ENCODE results near the gene IL1B. TPM values are rescaled to one million over a fixed set of nuclear protein-coding genes. Genes with fewer than 3 reads are reported as not detected.
"Not testable (repeated sequence)": the region's sequence is repeated elsewhere in the genome, so short reads cannot be mapped to it uniquely, and the experiment has no call there.

IL1B gene
- total and polyA plus RNA-seq, 5 experiments from 2014 or later, result not detected

DNA sequence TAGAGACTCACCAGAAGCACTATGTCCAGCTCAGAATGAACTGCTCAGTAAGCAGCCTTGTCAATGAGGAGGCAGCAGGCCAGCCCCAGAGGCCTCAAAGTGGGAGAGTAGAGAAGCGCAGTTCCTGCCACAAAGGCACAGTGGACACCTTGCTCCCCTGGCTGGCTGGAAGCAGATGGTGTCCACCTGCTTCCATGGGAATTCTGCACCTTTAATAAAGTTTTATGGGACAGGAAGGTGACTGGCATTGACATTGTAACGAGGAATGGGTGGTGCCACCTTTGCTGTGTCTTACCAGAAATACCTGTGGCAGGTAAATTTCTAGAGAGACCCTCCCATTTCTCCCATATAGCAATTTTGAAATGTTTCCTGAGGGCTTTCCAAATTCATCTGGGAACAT is 6.7 kb upstream of the IL1B start:
- Mint-ChIP-seq H3K4me1 (peaks cover 0 to 28% (median 0%) of the 10 kb centered on the region in 4 donors), H3K27ac (no peak overlapping the region), H3K4me3 (no peak overlapping the region), H3K9me3 (no peaks in the 10 kb centered on the region), H3K27me3 (peaks cover 10 to 53% (median 34%) of the 10 kb centered on the region in 5 donors), H3K36me3 (no peaks in the 10 kb centered on the region)
- POLR2A ChIA-PET, result no interaction called here
- ATAC-seq, result no peak
- DNase-seq, result no peak

DNA sequence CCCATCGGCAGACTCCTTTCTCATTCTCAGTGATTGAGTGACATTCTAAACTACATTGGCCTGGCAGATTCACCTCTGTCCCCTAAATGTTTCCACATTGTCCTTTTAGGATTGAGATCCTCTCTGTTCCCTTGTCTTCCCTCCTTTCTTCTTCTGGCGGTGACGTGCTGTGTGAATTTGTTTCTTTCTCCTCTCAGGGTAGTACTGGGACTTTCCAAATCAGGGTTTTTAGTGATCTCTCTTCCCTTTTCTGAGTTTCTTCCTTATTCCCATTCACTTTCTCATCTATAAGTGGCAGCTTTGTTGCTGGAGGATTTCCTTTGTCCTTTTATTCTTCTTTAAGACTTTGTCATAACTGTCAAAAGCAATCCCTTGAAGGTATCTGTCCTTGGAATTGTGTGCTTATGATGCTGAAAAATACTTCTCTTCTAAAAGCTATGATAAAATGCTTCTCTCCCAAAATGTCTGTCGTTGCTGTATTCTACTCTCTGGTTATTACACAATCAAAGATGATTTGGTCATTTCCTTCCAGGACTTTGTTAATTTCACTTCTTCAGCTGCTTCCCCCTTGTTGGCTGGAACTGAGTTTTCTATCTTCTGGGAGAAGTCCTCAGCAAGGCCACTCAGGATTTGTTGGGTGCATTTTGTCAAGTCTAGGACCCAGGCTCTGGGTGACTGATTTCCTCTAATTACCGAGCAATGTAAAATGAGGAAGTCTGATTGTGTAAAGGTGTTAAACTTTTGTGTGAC is 4.9 kb upstream of the IL1B start:
- H3K4me1 Mint-ChIP-seq, result peaks cover 0 to 29% (median 0%) of the 10 kb centered on the region in 4 donors

DNA sequence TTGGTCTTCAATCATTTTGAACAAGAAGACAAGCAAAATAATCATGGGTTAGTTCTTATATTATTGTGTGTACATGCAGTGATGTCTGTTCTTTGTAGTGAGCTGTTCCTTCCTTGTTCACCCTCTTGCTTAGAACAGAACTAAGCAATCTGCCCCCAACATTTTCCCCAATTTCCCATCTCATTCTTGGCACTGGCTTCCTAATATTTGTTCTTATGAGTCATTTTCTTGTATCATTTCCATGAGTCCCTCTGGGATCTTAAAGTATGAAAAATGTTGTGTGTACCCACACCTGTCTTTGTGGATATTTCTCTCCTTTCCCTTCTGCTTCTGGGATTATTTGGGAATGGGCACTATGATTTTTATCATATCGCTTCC is 3.5 kb upstream of the IL1B start:
- no peaks in the 10 kb centered on the region for H3K36me3 Mint-ChIP-seq
- no peaks in the 10 kb centered on the region for H3K9me3 Mint-ChIP-seq
- DNase-seq (no peak), ATAC-seq (no peak)
- H3K4me1 Mint-ChIP-seq, result peaks cover 0 to 33% (median 1%) of the 10 kb centered on the region in 4 donors
- peaks cover 10 to 45% (median 24%) of the 10 kb centered on the region in 5 donors for H3K27me3 Mint-ChIP-seq
- POLR2A ChIA-PET, result no interaction called here
- no peak overlapping the region for H3K4me3 Mint-ChIP-seq
- H3K27ac Mint-ChIP-seq, result no peak overlapping the region

More for the DNA sequence above, 4.9 kb upstream of the IL1B start:
- no peaks in the 10 kb centered on the region for H3K36me3 Mint-ChIP-seq
- POLR2A ChIA-PET, result no interaction called here
- H3K9me3 Mint-ChIP-seq, result no peaks in the 10 kb centered on the region
- ATAC-seq (no peak), DNase-seq (no peak)
- peaks cover 10 to 45% (median 30%) of the 10 kb centered on the region in 5 donors for H3K27me3 Mint-ChIP-seq
- peak overlapping the region in 1 of 10 donors; percentile 31 for H3K27ac Mint-ChIP-seq
- H3K4me3 Mint-ChIP-seq, result peak overlapping the region in 1 of 10 donors; percentile 20

GRCh38 chr2:112839407-112840067 is 3.0 kb upstream of the IL1B start:
- POLR2A ChIA-PET, result no interaction called here
- ATAC-seq (no peak), DNase-seq (no peak)
- H3K36me3 Mint-ChIP-seq, result no peaks in the 10 kb centered on the region
- no peak overlapping the region for H3K4me3 Mint-ChIP-seq
- peaks cover 10 to 45% (median 24%) of the 10 kb centered on the region in 5 donors for H3K27me3 Mint-ChIP-seq
- H3K9me3 Mint-ChIP-seq, result no peaks in the 10 kb centered on the region
- peak overlapping the region in 1 of 10 donors; percentile 9 for H3K27ac Mint-ChIP-seq
- peaks cover 0 to 33% (median 1%) of the 10 kb centered on the region in 4 donors for H3K4me1 Mint-ChIP-seq

DNA sequence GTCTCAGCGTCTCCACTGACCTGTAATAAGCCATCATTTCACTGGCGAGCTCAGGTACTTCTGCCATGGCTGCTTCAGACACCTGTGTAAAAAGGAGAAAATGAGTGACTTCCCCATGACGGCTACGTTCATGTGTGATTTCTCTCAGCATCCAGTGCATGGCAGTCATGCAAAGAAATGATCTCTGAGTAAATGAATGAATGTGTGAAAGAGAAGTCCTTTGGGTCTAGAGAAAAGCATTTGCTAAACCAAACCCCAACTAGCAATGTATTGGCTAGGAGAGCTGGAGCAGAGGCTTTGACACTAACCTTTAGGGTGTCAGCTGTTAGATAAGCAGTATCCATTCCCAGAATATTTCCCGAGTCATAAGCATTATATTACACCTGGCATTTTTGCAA is 417 bp downstream of the IL1B start:
- H3K27ac Mint-ChIP-seq, result peak overlapping the region in 1 of 10 donors; percentile 38
- POLR2A ChIA-PET, result no interaction called here
- peak overlapping the region in 1 of 10 donors; percentile 66 for H3K4me3 Mint-ChIP-seq
- no peaks in the 10 kb centered on the region for H3K36me3 Mint-ChIP-seq
- DNase-seq, result no peak
- no peaks in the 10 kb centered on the region for H3K9me3 Mint-ChIP-seq
- ATAC-seq, result no peak
- peaks cover 0 to 34% (median 7%) of the 10 kb centered on the region in 4 donors for H3K4me1 Mint-ChIP-seq
- peaks cover 10 to 37% (median 18%) of the 10 kb centered on the region in 5 donors for H3K27me3 Mint-ChIP-seq

DNA sequence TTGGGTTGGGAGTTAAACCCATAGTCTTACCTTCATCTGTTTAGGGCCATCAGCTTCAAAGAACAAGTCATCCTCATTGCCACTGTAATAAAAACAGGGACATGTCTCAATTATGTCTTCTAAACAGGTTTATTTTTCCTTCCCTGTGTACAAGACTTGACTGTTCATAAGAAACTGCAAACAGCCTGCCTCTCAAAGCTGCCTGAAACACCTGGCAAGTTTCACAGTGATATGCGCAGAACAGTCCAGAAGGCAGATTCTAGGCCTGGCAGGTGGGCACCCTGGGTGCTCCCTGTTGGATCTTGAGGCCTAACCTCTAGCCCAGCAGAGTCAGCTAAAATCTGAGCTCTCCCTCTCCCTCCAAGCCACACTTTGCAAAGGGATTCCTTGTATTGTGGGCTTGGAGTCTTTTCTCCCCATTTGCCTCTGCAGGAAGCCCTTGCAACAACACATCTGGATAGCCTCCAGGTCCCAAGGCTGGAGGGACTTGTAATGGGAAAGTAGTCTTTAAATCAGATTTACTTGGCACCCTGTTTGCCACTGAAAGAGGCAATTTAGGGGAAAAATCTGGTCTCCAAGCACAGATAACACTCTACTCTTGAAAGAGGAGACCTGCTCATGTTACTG is 930 bp downstream of the IL1B start:
- no peaks in the 10 kb centered on the region for H3K9me3 Mint-ChIP-seq
- ATAC-seq (no peak), DNase-seq (no peak)
- no peak overlapping the region for H3K27ac Mint-ChIP-seq
- peaks cover 0 to 31% (median 7%) of the 10 kb centered on the region in 4 donors for H3K4me1 Mint-ChIP-seq
- POLR2A ChIA-PET, result no interaction called here
- peak overlapping the region in 1 of 10 donors; percentile 8 for H3K4me3 Mint-ChIP-seq
- H3K36me3 Mint-ChIP-seq, result no peaks in the 10 kb centered on the region
- H3K27me3 Mint-ChIP-seq, result peaks cover 9 to 34% (median 19%) of the 10 kb centered on the region in 5 donors

DNA sequence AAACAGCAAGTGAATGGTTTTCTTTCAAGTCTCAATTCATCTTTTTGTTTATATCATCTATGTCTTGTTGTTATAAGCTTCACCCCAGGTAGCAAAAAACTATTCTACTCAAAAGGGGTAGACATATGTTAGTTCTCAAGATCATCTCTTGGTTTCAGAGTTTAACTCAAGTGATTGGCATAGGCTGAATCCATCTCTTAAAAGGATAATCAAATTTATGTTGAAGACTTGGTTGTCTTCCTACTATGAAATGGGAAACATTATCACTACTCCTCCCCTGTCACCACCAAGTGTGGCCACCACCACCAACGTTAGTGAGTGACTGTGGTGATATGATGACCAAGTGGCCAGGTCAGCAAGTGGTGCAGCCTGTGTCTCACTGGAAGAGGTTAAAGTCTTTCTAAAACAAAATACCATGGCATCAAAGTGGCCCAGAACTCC is 1.5 kb downstream of the IL1B start:
- ATAC-seq, result no peak
- Mint-ChIP-seq H3K36me3 (no peaks in the 10 kb centered on the region), H3K27ac (no peak overlapping the region), H3K27me3 (peaks cover 9 to 29% (median 21%) of the 10 kb centered on the region in 5 donors), H3K4me1 (peaks cover 0 to 31% (median 7%) of the 10 kb centered on the region in 4 donors), H3K9me3 (no peaks in the 10 kb centered on the region), H3K4me3 (peak overlapping the region in 1 of 10 donors; percentile 8)
- POLR2A ChIA-PET, result no interaction called here
- DNase-seq, result no peak

GRCh38 chr2:112834396-112835037 is 2.1 kb downstream of the IL1B start:
- POLR2A ChIA-PET, result no interaction called here
- ATAC-seq, result no peak
- Mint-ChIP-seq H3K36me3 (no peaks in the 10 kb centered on the region), H3K27ac (no peak overlapping the region), H3K27me3 (peaks cover 8 to 23% (median 20%) of the 10 kb centered on the region in 5 donors), H3K9me3 (no peaks in the 10 kb centered on the region), H3K4me3 (peak overlapping the region in 1 of 10 donors; percentile 20), H3K4me1 (peaks cover 0 to 26% (median 7%) of the 10 kb centered on the region in 4 donors)
- DNase-seq, result no peak

DNA sequence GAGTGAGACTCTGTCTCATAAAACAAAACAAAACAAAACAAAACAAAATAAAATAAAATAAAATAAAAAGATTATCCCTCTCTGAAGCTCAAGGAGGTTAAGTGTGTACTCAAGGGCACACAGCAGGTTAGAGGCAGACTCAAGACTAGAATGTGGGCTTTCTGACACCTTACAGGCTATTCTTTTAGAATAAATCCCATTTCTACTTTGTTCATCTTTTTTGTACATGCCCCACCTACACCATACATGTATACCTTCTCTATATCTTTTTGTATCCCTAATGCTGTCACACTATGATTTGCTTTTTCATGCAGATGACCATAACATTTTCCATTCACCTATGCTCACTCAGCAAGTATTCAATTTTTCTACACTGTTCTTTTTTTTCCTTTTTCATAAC is 2.6 kb downstream of the IL1B start:
- ATAC-seq, result no peak
- no peak for DNase-seq
- Mint-ChIP-seq H3K4me1 (peaks cover 0 to 20% (median 7%) of the 10 kb centered on the region in 4 donors), H3K9me3 (no peaks in the 10 kb centered on the region), H3K27me3 (peaks cover 4 to 21% (median 18%) of the 10 kb centered on the region in 5 donors), H3K36me3 (no peaks in the 10 kb centered on the region), H3K4me3 (peak overlapping the region in 1 of 10 donors; percentile 20), H3K27ac (peak overlapping the region in 1 of 10 donors; percentile 10)
- POLR2A ChIA-PET, result no interaction called here

DNA sequence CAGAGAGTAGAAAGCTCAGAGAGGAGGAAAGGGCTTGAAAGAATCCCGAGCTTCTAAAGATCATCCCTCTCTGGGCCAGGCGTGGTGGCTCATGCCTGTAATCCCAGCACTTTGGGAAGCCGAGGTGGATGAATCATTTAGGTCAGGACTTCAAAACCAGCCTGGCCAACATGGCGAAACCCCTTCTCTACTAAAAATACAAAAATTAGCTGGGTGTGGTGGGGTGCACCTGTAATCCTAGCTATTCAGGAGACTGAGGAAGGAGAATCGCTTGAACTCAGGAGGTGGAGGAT is 3.0 kb downstream of the IL1B start:
- H3K9me3 Mint-ChIP-seq, result not testable (repeated sequence)
- peaks cover 0 to 18% (median 7%) of the 10 kb centered on the region in 4 donors for H3K4me1 Mint-ChIP-seq

GRCh38 chr2:112832841-112833638 is 3.5 kb downstream of the IL1B start:
- POLR2A ChIA-PET, result no interaction called here
- H3K27me3 Mint-ChIP-seq, result peaks cover 1 to 14% (median 9%) of the 10 kb centered on the region in 5 donors
- no peaks in the 10 kb centered on the region for H3K36me3 Mint-ChIP-seq
- DNase-seq, result no peak
- no peaks in the 10 kb centered on the region for H3K9me3 Mint-ChIP-seq
- H3K27ac Mint-ChIP-seq, result no peak overlapping the region
- H3K4me3 Mint-ChIP-seq, result peak overlapping the region in 1 of 10 donors; percentile 72
- H3K4me1 Mint-ChIP-seq, result peaks cover 0 to 18% (median 7%) of the 10 kb centered on the region in 4 donors
- ATAC-seq, result no peak

More for the DNA sequence above, 3.0 kb downstream of the IL1B start:
- DNase-seq, H3K36me3 Mint-ChIP-seq, H3K27ac Mint-ChIP-seq, ATAC-seq, POLR2A ChIA-PET, H3K4me3 Mint-ChIP-seq: not testable (repeated sequence)
- H3K27me3 Mint-ChIP-seq, result peaks cover 1 to 17% (median 14%) of the 10 kb centered on the region in 5 donors

Data from naive thymus-derived CD8-positive, alpha-beta T cell (primary cell).